GM19452 (cell line): ENCODE measurements around the gene CRYBB1.

Source experiments
- ATAC-seq: cut with Tn5 transposase; IDR thresholded peaks from one replicate; pipeline ENCODE4 v1.9.1; 2021; ENCODE audit not compliant: unreplicated experiment

Gene CRYBB1

GRCh38 chr22:26617271-26618199, at the start of gene CRYBB1:
TSS of gene CRYBB1 (minus strand) at chr22:26618027. CDS start at chr22:26616319, 1,708 bp downstream.
- no peak for ATAC-seq

- no peak for ATAC-seq
These were observed 49.3 kb upstream of the CRYBB1 start for GRCh38 chr22:26667140-26667539.

- ATAC-seq = peak; percentile 7
These were observed 48.0 kb upstream of the CRYBB1 start for GRCh38 chr22:26665813-26666231.

GRCh38 chr22:26663374-26663923, 45.6 kb upstream of the CRYBB1 start:
- ATAC-seq = no peak

- ATAC-seq = no peak
These were observed 44.3 kb upstream of the CRYBB1 start for GRCh38 chr22:26662160-26662559.

- ATAC-seq = no peak
These were observed 43.2 kb upstream of the CRYBB1 start for GRCh38 chr22:26660961-26661578.

GRCh38 chr22:26660356-26660755, 42.5 kb upstream of the CRYBB1 start:
- no peak for ATAC-seq

GRCh38 chr22:26658671-26659478, 41.0 kb upstream of the CRYBB1 start:
- no peak for ATAC-seq

- no peak for ATAC-seq
These were observed 40.3 kb upstream of the CRYBB1 start for GRCh38 chr22:26658161-26658560.

- ATAC-seq = no peak
These were observed 39.3 kb upstream of the CRYBB1 start, which contains the start of gene MIAT for GRCh38 chr22:26656891-26657851. TSS of gene MIAT (plus strand) at chr22:26657588.

- no peak for ATAC-seq
These were observed 34.0 kb upstream of the CRYBB1 start for GRCh38 chr22:26651815-26652214.

- no peak for ATAC-seq
These were observed 33.0 kb upstream of the CRYBB1 start for GRCh38 chr22:26650722-26651421.

GRCh38 chr22:26648528-26649388, 30.9 kb upstream of the CRYBB1 start:
- ATAC-seq = no peak

GRCh38 chr22:26648011-26648497, 30.2 kb upstream of the CRYBB1 start:
- no peak for ATAC-seq

- ATAC-seq = no peak
These were observed 28.3 kb upstream of the CRYBB1 start for GRCh38 chr22:26646158-26646557.

GRCh38 chr22:26643418-26644100, 25.7 kb upstream of the CRYBB1 start:
- no peak for ATAC-seq
